Ectodermal cell (in vitro differentiated cells): ENCODE data around the gene S1PR1. TPM values are rescaled to one million over a fixed set of nuclear protein-coding genes. Genes with fewer than 3 reads are reported as not detected.
"Not testable (repeated sequence)": the region's sequence is repeated elsewhere in the genome, so short reads cannot be mapped to it uniquely, and the experiment has no call there.

ENCODE experiments used
- H3K27ac ChIP-seq: 2 replicates; pipeline ENCODE4 v1.7.0; 2013; ENCODE audit warnings: mild to moderate bottlenecking, low read depth, low read length; ENCODE audit not compliant: insufficient read depth, poor library complexity, severe bottlenecking
- H3K27me3 ChIP-seq: 2 replicates; pipeline ENCODE4 v1.7.0; 2013; ENCODE audit warnings: mild to moderate bottlenecking, low read length; ENCODE audit not compliant: insufficient read depth, control insufficient read depth, poor library complexity, severe bottlenecking
- H3K36me3 ChIP-seq: one replicate; pipeline ENCODE4 v1.7.0; 2013; ENCODE audit warnings: low read length; ENCODE audit not compliant: control insufficient read depth, insufficient read depth
- H3K4me1 ChIP-seq: one replicate; pipeline ENCODE4 v1.7.0; 2013; ENCODE audit warnings: low read length; ENCODE audit not compliant: control insufficient read depth, insufficient read depth
- H3K4me3 ChIP-seq: 2 replicates; pipeline ENCODE4 v1.7.0; 2013; ENCODE audit warnings: low read depth, low read length, control low read depth; ENCODE audit not compliant: insufficient read depth
- H3K9me3 ChIP-seq: 2 replicates; pipeline ENCODE4 v1.7.0; 2013; ENCODE audit warnings: mild to moderate bottlenecking, low read length, moderate library complexity; ENCODE audit not compliant: control insufficient read depth
- WGBS, 2 experiments: methylation state at CpG; one replicate each; pipeline ENCODE4 v1.1.7; 2013; ENCODE audit warnings: missing lambda C conversion rate in 2 of 2; 5-methylcytosine and 5-hydroxymethylcytosine counted together
- polyA plus RNA-seq, 4 experiments: library from polyadenylated mRNA; stranded (reverse); fragments of 50-300 nt; gene quantifications; one replicate each; pipeline ENCODE4 v1.2.3, GENCODE V29; 2013

Gene S1PR1
- polyA plus RNA-seq (2013, experiment 1 of 4), result 10.5 TPM
- 14.8 TPM for polyA plus RNA-seq (2013, experiment 2 of 4)
- polyA plus RNA-seq (2013, experiment 3 of 4), result 13.2 TPM
- 13.9 TPM for polyA plus RNA-seq (2013, experiment 4 of 4)

GRCh38 chr1:101236516-101237228, at the start of gene S1PR1:
Gene S1PR1 (plus strand): TSS chr1:101237019. CDS start chr1:101238985, 1,966 bp downstream.
- peaks cover 29% of the 10 kb centered on the region for H3K27me3 ChIP-seq
- H3K9me3 ChIP-seq, result no peaks in the 10 kb centered on the region
- H3K27ac ChIP-seq, result peak within 1 kb of the TSS; percentile 80
- H3K4me3 ChIP-seq, result peak within 1 kb of the TSS; percentile 63
- H3K4me1 ChIP-seq, result peaks cover 9% of the 10 kb centered on the region
- H3K36me3 ChIP-seq, result peaks cover 11% of the 10 kb centered on the region
- 0% methylated on average over 45 to 46 of the region's 46 CpGs for WGBS, 2 experiments

- Histone ChIP-seq H3K27me3 (no peaks in the 10 kb centered on the region), H3K9me3 (no peaks in the 10 kb centered on the region), H3K4me1 (no peaks in the 10 kb centered on the region), H3K27ac (no peak overlapping the region), H3K4me3 (no peak overlapping the region), H3K36me3 (no peaks in the 10 kb centered on the region)
These were observed 49.5 kb upstream of the S1PR1 start for GRCh38 chr1:101187297-101187696.

GRCh38 chr1:101188331-101188730, 48.5 kb upstream of the S1PR1 start:
- WGBS, 2 experiments, result 90 to 100% methylated on average over 1 of the region's 1 CpG
- H3K27ac ChIP-seq, result no peak overlapping the region
- no peaks in the 10 kb centered on the region for H3K9me3 ChIP-seq
- no peaks in the 10 kb centered on the region for H3K4me1 ChIP-seq
- H3K36me3 ChIP-seq, result no peaks in the 10 kb centered on the region
- no peak overlapping the region for H3K4me3 ChIP-seq
- H3K27me3 ChIP-seq, result no peaks in the 10 kb centered on the region

- H3K36me3 ChIP-seq, H3K27me3 ChIP-seq, H3K9me3 ChIP-seq, H3K4me3 ChIP-seq, H3K4me1 ChIP-seq, H3K27ac ChIP-seq: not testable (repeated sequence)
These were observed 47.9 kb upstream of the S1PR1 start for GRCh38 chr1:101188968-101189367.

- Histone ChIP-seq H3K4me1 (no peaks in the 10 kb centered on the region), H3K36me3 (no peaks in the 10 kb centered on the region), H3K4me3 (no peak overlapping the region), H3K27ac (no peak overlapping the region), H3K9me3 (no peaks in the 10 kb centered on the region), H3K27me3 (no peaks in the 10 kb centered on the region)
- WGBS, 2 experiments, result 96 to 97% methylated on average over 4 of the region's 4 CpGs
These were observed 46.4 kb upstream of the S1PR1 start for GRCh38 chr1:101190441-101190840.

GRCh38 chr1:101191049-101191448, 45.8 kb upstream of the S1PR1 start:
- H3K4me3 ChIP-seq, result no peak overlapping the region
- no peak overlapping the region for H3K27ac ChIP-seq
- H3K36me3 ChIP-seq, result no peaks in the 10 kb centered on the region
- no peaks in the 10 kb centered on the region for H3K27me3 ChIP-seq
- H3K9me3 ChIP-seq, result no peaks in the 10 kb centered on the region
- no peaks in the 10 kb centered on the region for H3K4me1 ChIP-seq

- 92 to 96% methylated on average over 4 of the region's 4 CpGs for WGBS, 2 experiments
- H3K4me3 ChIP-seq, result no peak overlapping the region
These were observed 43.1 kb upstream of the S1PR1 start for GRCh38 chr1:101193733-101194169.

GRCh38 chr1:101194746-101195145, 42.1 kb upstream of the S1PR1 start:
- Histone ChIP-seq H3K4me1 (no peaks in the 10 kb centered on the region), H3K27me3 (no peaks in the 10 kb centered on the region), H3K4me3 (no peak overlapping the region), H3K36me3 (no peaks in the 10 kb centered on the region), H3K27ac (no peak overlapping the region), H3K9me3 (no peaks in the 10 kb centered on the region)
- WGBS, 2 experiments, result 93 to 95% methylated on average over 1 of the region's 1 CpG

More at GRCh38 chr1:101193733-101194169, 43.1 kb upstream of the S1PR1 start:
- Histone ChIP-seq H3K27ac (no peak overlapping the region), H3K36me3 (no peaks in the 10 kb centered on the region), H3K4me1 (no peaks in the 10 kb centered on the region), H3K9me3 (no peaks in the 10 kb centered on the region), H3K27me3 (no peaks in the 10 kb centered on the region)

GRCh38 chr1:101196668-101197067, 40.2 kb upstream of the S1PR1 start:
- H3K27ac ChIP-seq, result no peak overlapping the region
- no peaks in the 10 kb centered on the region for H3K4me1 ChIP-seq
- 95 to 97% methylated on average over 2 of the region's 2 CpGs for WGBS, 2 experiments
- no peaks in the 10 kb centered on the region for H3K36me3 ChIP-seq
- no peak overlapping the region for H3K4me3 ChIP-seq
- H3K27me3 ChIP-seq, result no peaks in the 10 kb centered on the region
- no peaks in the 10 kb centered on the region for H3K9me3 ChIP-seq

- Histone ChIP-seq H3K36me3 (no peaks in the 10 kb centered on the region), H3K4me1 (no peaks in the 10 kb centered on the region), H3K4me3 (no peak overlapping the region), H3K27ac (no peak overlapping the region), H3K9me3 (no peaks in the 10 kb centered on the region), H3K27me3 (no peaks in the 10 kb centered on the region)
- 94 to 95% methylated on average over 7 of the region's 8 CpGs for WGBS, 2 experiments
These were observed 37.8 kb upstream of the S1PR1 start for GRCh38 chr1:101198842-101199636.
